Memory B cell (primary cell): ENCODE results near the gene TNNT3.

ENCODE experiments used
- ATAC-seq: fragments of 150-1000 bp; cut with Tn5 transposase; 2 replicates; pipeline ENCODE4 v1.10.0; 2021; ENCODE audit warnings: low read depth, mild to moderate bottlenecking, moderate library complexity
- DNase-seq, 2 donors: peaks; one replicate each; pipeline ENCODE4 v3.0.0; 2022; ENCODE audit warnings: low spot score in 2 of 2
- H3K27ac Mint-ChIP-seq: one replicate; pipeline ENCODE4 v1.8.0; 2022; ENCODE audit warnings: mild to moderate bottlenecking, moderate library complexity, mixed read lengths
- H3K27me3 Mint-ChIP-seq: one replicate; pipeline ENCODE4 v1.8.0; 2022; ENCODE audit warnings: mixed read lengths
- H3K36me3 Mint-ChIP-seq: one replicate; pipeline ENCODE4 v1.8.0; 2022; ENCODE audit warnings: mild to moderate bottlenecking, mixed read lengths
- H3K4me1 Mint-ChIP-seq: one replicate; pipeline ENCODE4 v1.8.0; 2022; ENCODE audit warnings: mixed read lengths
- H3K4me3 Mint-ChIP-seq: one replicate; pipeline ENCODE4 v1.8.0; 2022; ENCODE audit warnings: mild to moderate bottlenecking, moderate library complexity, mixed read lengths
- H3K9me3 Mint-ChIP-seq: one replicate; pipeline ENCODE4 v1.8.0; 2022; ENCODE audit warnings: mixed read lengths

TNNT3 gene

DNA sequence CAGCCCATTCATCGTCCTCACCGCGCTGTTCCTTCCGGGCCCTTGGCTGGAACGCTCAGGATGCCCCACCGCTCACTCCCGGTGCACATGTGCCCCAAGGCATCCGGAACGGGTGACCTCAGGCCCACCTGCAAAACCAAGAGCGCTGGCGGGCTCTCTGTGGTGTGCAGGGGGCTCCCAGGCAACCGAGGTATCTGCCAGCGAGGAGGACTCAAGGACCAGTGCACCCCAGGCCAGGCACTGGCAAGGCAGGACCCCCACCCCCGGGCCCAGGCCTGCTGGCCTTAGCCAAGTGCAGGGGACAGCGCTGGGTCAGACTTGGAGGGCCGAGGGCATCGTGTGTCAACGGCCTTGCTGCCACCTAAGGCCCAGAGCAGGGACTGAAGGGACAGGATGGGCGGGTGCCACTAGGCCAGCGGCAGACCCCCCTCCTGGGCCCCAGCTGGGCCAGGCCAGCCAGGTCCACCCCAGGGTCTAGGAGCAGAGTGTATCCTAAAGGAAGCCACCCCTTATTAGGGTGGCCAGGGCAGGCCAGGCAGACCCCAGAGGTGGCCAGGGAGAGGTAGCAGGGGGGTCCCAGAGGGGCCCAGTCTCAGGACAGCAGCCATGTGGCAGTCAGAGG, 8.5 kb downstream of the TNNT3 start:
- no peak overlapping the region for H3K4me3 Mint-ChIP-seq
- H3K27ac Mint-ChIP-seq = no peak overlapping the region
- H3K36me3 Mint-ChIP-seq = no peaks in the 10 kb centered on the region
- H3K4me1 Mint-ChIP-seq = peaks cover 6% of the 10 kb centered on the region
- no peaks in the 10 kb centered on the region for H3K9me3 Mint-ChIP-seq
- peaks cover 21% of the 10 kb centered on the region for H3K27me3 Mint-ChIP-seq
- no peak for DNase-seq
- ATAC-seq = no peak

- no peak overlapping the region for H3K27ac Mint-ChIP-seq
- no peak for DNase-seq
- H3K9me3 Mint-ChIP-seq = peaks cover 1% of the 10 kb centered on the region
- ATAC-seq = no peak
- H3K27me3 Mint-ChIP-seq = peaks cover 25% of the 10 kb centered on the region
- peaks cover 6% of the 10 kb centered on the region for H3K4me1 Mint-ChIP-seq
- no peak overlapping the region for H3K4me3 Mint-ChIP-seq
- peaks cover 3% of the 10 kb centered on the region for H3K36me3 Mint-ChIP-seq
These were observed 9.0 kb downstream of the TNNT3 start for GRCh38 chr11:1928470-1928890.

GRCh38 chr11:1928891-1929541, 9.5 kb downstream of the TNNT3 start:
- peaks cover 3% of the 10 kb centered on the region for H3K36me3 Mint-ChIP-seq
- ATAC-seq = no peak
- peaks cover under 1% of the 10 kb centered on the region for H3K4me1 Mint-ChIP-seq
- no peak overlapping the region for H3K27ac Mint-ChIP-seq
- H3K4me3 Mint-ChIP-seq = no peak overlapping the region
- peaks cover 22% of the 10 kb centered on the region for H3K27me3 Mint-ChIP-seq
- DNase-seq = no peak
- H3K9me3 Mint-ChIP-seq = peaks cover 1% of the 10 kb centered on the region

DNA sequence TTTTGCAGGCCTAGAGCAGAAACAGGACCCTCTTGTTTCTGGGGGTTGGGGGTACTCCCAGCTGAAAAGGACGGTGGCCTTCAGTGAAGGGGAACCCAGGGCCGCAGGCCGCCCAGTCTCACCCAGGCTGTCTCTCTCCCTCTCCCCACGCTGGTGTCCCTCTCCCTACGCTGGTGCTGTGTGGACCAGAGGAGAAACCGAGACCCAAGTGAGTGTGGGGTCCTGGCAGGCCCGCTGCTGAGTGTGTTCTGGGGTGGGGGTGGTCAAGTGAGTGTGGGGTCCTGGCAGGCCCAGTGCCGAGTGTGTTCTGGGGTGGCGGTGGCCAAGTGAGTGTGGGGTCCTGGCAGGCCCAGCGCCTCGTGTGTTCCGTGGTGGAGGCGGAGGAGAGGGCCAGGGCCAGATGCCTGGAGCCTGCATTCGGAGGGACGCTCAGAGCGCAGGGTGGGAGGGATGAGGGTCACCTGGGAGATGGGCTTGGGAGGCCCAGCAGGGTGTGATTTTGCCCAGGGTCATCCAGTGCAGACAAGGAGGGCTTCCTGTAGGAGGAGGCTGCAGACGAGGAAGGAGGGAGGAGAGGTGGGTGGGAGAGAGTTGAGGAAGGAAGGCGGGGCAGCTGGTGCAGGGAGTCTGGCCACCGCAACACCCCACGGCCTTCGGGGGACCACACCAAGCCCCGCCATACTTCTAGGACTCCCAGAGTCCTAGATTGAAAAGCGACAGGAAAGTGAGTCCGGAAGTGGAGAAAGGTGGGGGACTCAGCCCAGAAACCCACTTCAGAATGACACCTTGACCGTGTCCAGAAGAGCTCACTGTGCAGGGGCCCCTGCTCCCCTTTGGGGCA, 10.3 kb downstream of the TNNT3 start:
- H3K27ac Mint-ChIP-seq = no peak overlapping the region

GRCh38 chr11:1930462-1930830, 10.9 kb downstream of the TNNT3 start:
- no peak overlapping the region for H3K4me3 Mint-ChIP-seq
- no peak overlapping the region for H3K27ac Mint-ChIP-seq
- peaks cover 1% of the 10 kb centered on the region for H3K9me3 Mint-ChIP-seq
- no peaks in the 10 kb centered on the region for H3K4me1 Mint-ChIP-seq
- peaks cover 24% of the 10 kb centered on the region for H3K27me3 Mint-ChIP-seq
- H3K36me3 Mint-ChIP-seq = peaks cover 3% of the 10 kb centered on the region
- DNase-seq (no peak), ATAC-seq (no peak)

More for the DNA sequence above, 10.3 kb downstream of the TNNT3 start:
- ATAC-seq = no peak
- Mint-ChIP-seq H3K4me1 (no peaks in the 10 kb centered on the region), H3K4me3 (no peak overlapping the region), H3K36me3 (peaks cover 3% of the 10 kb centered on the region), H3K9me3 (peaks cover 1% of the 10 kb centered on the region), H3K27me3 (peaks cover 24% of the 10 kb centered on the region)
- DNase-seq = no peak

DNA sequence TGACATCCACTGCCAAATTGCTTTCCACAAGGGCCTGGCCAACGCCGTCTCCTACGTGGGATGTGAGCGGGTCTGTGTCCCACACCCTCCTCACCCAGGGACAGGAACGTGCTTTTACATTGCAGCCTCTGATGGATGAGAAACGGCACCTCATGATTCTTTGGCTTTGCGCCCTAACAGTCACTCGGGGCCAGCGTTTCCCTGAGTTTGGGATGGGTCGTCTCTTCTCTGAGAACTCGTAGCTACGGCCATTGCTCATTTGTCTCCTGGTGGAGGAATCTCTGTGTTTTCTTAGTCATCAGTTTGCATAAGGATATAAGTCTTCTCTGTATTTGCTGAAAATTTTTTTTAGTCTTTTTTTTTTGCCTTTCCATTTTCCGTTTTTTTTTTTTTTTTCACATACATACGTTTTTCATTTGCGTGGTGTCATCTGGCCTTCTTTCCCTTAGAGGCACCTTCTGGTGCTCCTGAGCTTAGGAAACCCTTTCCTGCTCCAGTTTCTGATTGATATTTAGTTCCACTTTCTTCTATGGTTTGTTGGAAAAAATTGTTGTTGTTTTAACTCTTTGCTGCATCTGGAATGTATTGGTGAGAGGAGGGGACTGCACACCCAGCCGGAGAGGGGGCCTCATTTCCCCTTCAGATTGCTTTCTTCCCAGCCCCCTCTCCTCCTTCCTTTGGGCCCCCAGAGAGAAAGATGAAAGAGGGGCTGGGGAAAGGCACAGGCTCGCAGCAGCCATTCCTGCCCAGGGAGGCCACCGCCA, 12.0 kb downstream of the TNNT3 start:
- Mint-ChIP-seq H3K27me3 (peaks cover 20% of the 10 kb centered on the region), H3K4me3 (no peak overlapping the region), H3K36me3 (peaks cover 3% of the 10 kb centered on the region), H3K27ac (no peak overlapping the region), H3K9me3 (peaks cover 1% of the 10 kb centered on the region), H3K4me1 (no peaks in the 10 kb centered on the region)
- ATAC-seq = no peak
- DNase-seq = no peak

DNA sequence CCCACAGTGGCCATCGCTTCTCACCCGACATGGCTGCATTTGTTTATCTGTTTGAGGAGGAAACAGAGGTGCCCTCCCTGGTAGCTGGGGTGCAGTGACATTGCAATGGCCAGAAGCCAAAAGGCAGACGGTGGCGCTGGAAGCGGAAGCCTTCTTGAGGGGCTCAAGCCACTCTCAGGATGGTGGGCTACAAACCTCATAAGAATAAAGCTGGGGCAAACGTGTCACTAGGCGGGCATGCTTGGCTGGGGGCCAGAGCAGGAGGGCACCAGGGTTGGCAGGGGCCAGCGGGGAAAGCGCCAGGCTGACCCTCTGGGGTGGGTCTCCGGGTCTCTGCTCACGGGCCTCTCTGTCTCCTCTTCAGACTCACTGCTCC, 12.6 kb downstream of the TNNT3 start:
- Mint-ChIP-seq H3K27ac (no peak overlapping the region), H3K9me3 (peaks cover 1% of the 10 kb centered on the region)
- ATAC-seq = no peak

DNA sequence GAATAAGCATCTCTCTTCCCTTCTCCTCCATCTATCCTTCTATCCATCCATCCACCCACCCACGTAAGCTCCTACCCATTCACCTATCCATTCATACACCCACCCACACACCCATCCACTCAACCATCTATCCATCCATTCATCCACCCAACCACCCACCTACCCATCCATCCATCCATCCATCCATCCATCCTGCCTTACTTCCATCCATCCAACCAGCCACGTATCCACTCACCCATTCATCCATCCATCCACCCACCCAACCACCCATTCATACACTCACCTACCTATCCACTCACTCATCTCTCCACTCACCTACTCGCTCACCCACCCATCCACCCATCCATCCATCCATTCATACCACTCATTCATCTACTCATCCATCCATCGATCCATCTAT, 13.2 kb downstream of the TNNT3 start:
- Mint-ChIP-seq H3K27me3 (peaks cover 18% of the 10 kb centered on the region), H3K4me1 (no peaks in the 10 kb centered on the region), H3K36me3 (peaks cover 3% of the 10 kb centered on the region), H3K27ac (no peak overlapping the region), H3K4me3 (no peak overlapping the region), H3K9me3 (peaks cover 1% of the 10 kb centered on the region)
- DNase-seq = no peak
- no peak for ATAC-seq

More for the DNA sequence above, 12.6 kb downstream of the TNNT3 start:
- H3K4me3 Mint-ChIP-seq = no peak overlapping the region
- DNase-seq = no peak
- H3K27me3 Mint-ChIP-seq = peaks cover 18% of the 10 kb centered on the region
- H3K36me3 Mint-ChIP-seq = peaks cover 3% of the 10 kb centered on the region
- H3K4me1 Mint-ChIP-seq = no peaks in the 10 kb centered on the region

DNA sequence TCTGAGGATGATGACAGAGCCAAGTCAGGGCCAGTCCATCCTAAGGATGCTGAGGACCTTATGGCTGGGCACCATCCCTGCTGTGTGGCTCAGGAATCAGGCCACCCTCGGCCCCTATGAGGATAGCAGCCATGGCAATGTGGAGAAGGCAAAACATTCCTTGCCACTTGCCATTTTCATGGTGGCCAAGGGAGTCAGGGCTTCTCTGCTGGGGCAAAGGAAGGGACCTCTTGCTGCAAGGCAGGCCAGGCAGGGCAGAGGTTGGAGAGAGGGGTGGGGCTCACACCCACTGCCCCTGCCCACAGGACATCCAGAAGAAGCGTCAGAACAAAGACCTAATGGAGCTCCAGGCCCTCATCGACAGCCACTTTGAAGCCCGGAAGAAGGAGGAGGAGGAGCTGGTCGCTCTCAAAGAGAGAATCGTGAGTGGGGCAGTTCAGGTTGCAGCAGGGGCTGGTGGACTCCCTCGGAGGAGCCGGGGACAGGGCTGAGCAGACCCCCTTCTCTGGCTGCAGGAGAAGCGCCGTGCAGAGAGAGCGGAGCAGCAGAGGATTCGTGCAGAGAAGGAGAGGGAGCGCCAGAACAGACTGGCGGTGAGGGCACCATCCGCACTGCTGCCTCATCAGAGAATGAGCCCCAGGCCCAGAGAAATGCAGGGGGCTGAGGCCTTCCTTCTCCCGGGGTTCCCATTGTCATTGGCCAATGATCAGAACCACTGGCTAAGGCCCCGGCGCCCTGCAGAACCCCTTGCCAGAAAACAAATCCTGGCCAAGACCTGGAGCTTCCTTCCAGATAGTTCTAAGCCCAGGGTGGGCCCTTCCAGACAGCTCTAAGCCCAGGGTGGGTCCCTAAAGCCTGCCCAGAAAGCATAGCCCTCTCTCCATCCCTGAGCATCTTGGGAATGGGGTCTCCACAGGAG, 14.2 kb downstream of the TNNT3 start:
- no peak for DNase-seq
- Mint-ChIP-seq H3K4me1 (no peaks in the 10 kb centered on the region), H3K36me3 (peaks cover 3% of the 10 kb centered on the region), H3K27me3 (peaks cover 16% of the 10 kb centered on the region), H3K27ac (no peak overlapping the region), H3K4me3 (no peak overlapping the region), H3K9me3 (peaks cover 1% of the 10 kb centered on the region)
- ATAC-seq = no peak

DNA sequence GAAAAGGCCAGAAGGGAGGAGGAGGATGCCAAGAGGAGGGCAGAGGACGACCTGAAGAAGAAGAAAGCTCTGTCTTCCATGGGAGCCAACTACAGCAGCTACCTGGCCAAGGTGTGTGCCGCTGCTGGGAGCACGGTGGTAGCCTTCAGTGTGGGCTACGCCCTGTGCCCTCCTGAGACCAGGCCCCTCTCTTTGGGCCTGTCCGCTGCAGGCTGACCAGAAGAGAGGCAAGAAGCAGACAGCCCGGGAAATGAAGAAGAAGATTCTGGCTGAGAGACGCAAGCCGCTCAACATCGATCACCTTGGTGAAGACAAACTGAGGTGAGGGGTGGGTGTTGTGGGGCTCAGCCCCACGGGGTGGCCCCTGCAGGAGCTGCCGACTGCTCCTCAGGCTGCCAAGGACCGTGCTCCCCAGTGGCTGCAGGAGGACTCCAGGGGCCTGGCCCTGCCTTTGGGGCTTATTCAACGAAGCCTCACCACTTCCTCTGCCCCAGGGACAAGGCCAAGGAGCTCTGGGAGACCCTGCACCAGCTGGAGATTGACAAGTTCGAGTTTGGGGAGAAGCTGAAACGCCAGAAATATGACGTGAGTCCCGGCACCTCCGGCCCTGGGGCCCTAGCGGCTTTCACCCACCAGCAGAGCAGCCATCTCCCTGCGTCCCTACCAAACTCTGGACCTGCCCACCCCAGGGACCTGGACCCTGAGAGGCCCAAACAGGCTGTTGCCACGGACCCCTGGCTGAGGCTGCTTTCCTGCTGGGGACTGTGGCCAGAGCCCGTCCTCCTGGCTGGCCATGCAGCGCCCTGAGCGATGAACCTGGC, 15.0 kb downstream of the TNNT3 start:
- Mint-ChIP-seq H3K4me3 (no peak overlapping the region), H3K27ac (no peak overlapping the region), H3K27me3 (peaks cover 14% of the 10 kb centered on the region), H3K9me3 (peaks cover 1% of the 10 kb centered on the region), H3K4me1 (peaks cover 2% of the 10 kb centered on the region), H3K36me3 (peaks cover 3% of the 10 kb centered on the region)
- ATAC-seq (no peak), DNase-seq (no peak)

DNA sequence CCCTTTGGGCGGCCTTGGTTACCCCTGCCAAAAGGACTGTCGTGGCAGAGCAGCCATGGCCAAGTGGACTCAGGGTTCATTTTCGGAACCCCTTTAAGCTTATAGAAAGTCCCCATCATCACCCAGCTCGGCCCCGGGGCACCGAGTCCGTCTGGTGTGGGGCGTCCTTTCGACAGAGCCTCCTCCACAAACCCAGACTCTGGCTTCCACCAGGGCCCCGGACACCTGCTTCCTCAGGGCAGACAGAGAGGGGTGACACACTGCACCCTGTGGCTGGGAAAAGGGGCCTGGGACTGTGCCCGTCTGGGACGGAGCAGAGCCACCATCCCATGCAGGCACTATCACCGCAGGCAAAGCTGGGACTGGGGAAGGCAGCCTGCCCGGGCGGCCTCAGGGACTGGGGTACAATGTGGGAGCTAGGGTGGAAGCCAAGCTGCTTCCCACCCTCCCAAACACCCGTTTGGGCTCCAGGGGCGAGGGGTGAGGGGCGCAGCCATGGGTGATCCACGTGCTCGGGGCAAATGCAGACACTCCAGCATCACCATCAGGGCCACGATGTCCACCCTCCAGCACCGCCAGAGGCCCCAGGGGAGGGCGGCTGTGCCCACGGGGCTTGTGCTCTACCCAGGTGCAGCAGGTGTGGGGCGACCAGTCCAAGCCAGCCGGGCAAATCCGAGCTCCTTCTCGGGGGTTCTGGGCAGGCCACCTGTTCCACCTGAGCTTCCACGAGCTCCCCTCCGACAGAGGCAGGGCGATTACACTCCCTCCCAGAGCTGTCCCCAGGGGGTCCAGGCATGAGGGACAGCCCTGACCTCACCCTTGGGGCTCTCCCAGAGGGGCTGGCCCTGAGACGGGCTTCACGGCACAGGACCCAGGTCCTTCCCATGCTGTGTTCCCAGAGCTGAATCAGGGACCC, 15.9 kb downstream of the TNNT3 start:
- ATAC-seq (no peak), DNase-seq (no peak)
- Mint-ChIP-seq H3K9me3 (peaks cover 1% of the 10 kb centered on the region), H3K4me1 (peaks cover 2% of the 10 kb centered on the region), H3K27me3 (peaks cover 14% of the 10 kb centered on the region), H3K27ac (no peak overlapping the region), H3K36me3 (peaks cover 3% of the 10 kb centered on the region), H3K4me3 (no peak overlapping the region)
